Mesothelial cell of epicardium (in vitro differentiated cells): Measurements from ENCODE around the gene IPO13. TPM values are rescaled to one million over a fixed set of nuclear protein-coding genes. Genes with fewer than 3 reads are reported as not detected.

Experiments
- DNase-seq, 2 experiments: peaks; one replicate each; pipeline ENCODE4 v3.0.0; 2021; ENCODE audit warnings: low spot score in 2 of 2; ENCODE audit not compliant: unreplicated experiment in 2 of 2
- H3K27ac Mint-ChIP-seq: 2 replicates; pipeline ENCODE4 v1.8.0; 2021; ENCODE audit warnings: mixed read lengths
- H3K27me3 Mint-ChIP-seq: 2 replicates; pipeline ENCODE4 v1.8.0; 2021; ENCODE audit warnings: low read depth, mixed read lengths
- H3K36me3 Mint-ChIP-seq: 2 replicates; pipeline ENCODE4 v1.8.0; 2021; ENCODE audit warnings: mixed read lengths
- H3K4me1 Mint-ChIP-seq: 2 replicates; pipeline ENCODE4 v1.8.0; 2021; ENCODE audit warnings: mixed read lengths
- H3K4me3 Mint-ChIP-seq: 2 replicates; pipeline ENCODE4 v1.8.0; 2021; ENCODE audit warnings: mild to moderate bottlenecking, moderate library complexity, mixed read lengths
- H3K9me3 Mint-ChIP-seq: 2 replicates; pipeline ENCODE4 v1.8.0; 2021; ENCODE audit warnings: mixed read lengths
- CTCF ChIP-seq: fragments of 200-600 bp; sonication (generic); IDR thresholded peaks from one replicate; pipeline ENCODE4 v1.5.0; 2021; ENCODE audit warnings: antibody characterized with exemption; ENCODE audit not compliant: unreplicated experiment
- total RNA-seq: library from RNA; stranded (reverse); gene quantifications from 3 replicates; pipeline ENCODE4 v1.2.1, GENCODE V29; 2021

Gene IPO13
- 21.8 to 26.4 TPM (median 23.2 TPM) in 3 replicates for total RNA-seq

GRCh38 chr1:43946236-43947060, at the start of gene IPO13:
TSS of gene IPO13 (plus strand) at chr1:43946950. CDS start at chr1:43947601, 651 bp downstream.
- Mint-ChIP-seq H3K27ac (peak within 1 kb of the TSS; percentile 95), H3K27me3 (no peaks in the 10 kb centered on the region), H3K4me1 (peaks cover 24% of the 10 kb centered on the region), H3K36me3 (peaks cover 5% of the 10 kb centered on the region), H3K9me3 (no peaks in the 10 kb centered on the region), H3K4me3 (peak within 1 kb of the TSS; percentile 87)
- TF ChIP-seq CTCF: peak; percentile 72
- DNase-seq: peak; percentile 89 to 92

GRCh38 chr1:43898981-43899380, 47.8 kb upstream of the IPO13 start:
- no peak for DNase-seq
- Mint-ChIP-seq H3K27ac (no peak overlapping the region), H3K27me3 (no peaks in the 10 kb centered on the region), H3K9me3 (no peaks in the 10 kb centered on the region), H3K36me3 (peaks cover 6% of the 10 kb centered on the region), H3K4me1 (peaks cover under 1% of the 10 kb centered on the region), H3K4me3 (no peak overlapping the region)
- no peak for TF ChIP-seq CTCF

GRCh38 chr1:43900386-43900785, 46.4 kb upstream of the IPO13 start:
- Mint-ChIP-seq H3K27ac (no peak overlapping the region), H3K4me3 (no peak overlapping the region), H3K9me3 (no peaks in the 10 kb centered on the region), H3K4me1 (no peaks in the 10 kb centered on the region), H3K36me3 (peaks cover 2% of the 10 kb centered on the region), H3K27me3 (peaks cover 1% of the 10 kb centered on the region)
- DNase-seq: no peak
- TF ChIP-seq CTCF: no peak

- Mint-ChIP-seq H3K27me3 (peaks cover 1% of the 10 kb centered on the region), H3K4me3 (no peak overlapping the region), H3K9me3 (no peaks in the 10 kb centered on the region), H3K27ac (no peak overlapping the region), H3K36me3 (peaks cover 2% of the 10 kb centered on the region), H3K4me1 (no peaks in the 10 kb centered on the region)
- DNase-seq: no peak
- TF ChIP-seq CTCF: no peak
These were observed 45.4 kb upstream of the IPO13 start for GRCh38 chr1:43901196-43901961.

GRCh38 chr1:43902058-43902831, 44.5 kb upstream of the IPO13 start:
- no peak for TF ChIP-seq CTCF
- Mint-ChIP-seq H3K4me3 (no peak overlapping the region), H3K4me1 (no peaks in the 10 kb centered on the region), H3K27ac (no peak overlapping the region), H3K9me3 (no peaks in the 10 kb centered on the region), H3K36me3 (peaks cover 2% of the 10 kb centered on the region), H3K27me3 (peaks cover 4% of the 10 kb centered on the region)
- no peak for DNase-seq
